SIG-M5 (cell line): ENCODE data around the gene AQP10.
"Not testable (repeated sequence)": the region's sequence is repeated elsewhere in the genome, so short reads cannot be mapped to it uniquely, and the experiment has no call there.

Experiments
- DNase-seq: peaks from one replicate; lab custom pipeline; 2025; lab: John Stamatoyannopoulos, UW

AQP10 gene

GRCh38 chr1:154344977-154345837, 24.3 kb downstream of the AQP10 start:
- no peak for DNase-seq

- DNase-seq = no peak
Measured at GRCh38 chr1:154346276-154346917, 25.5 kb downstream of the AQP10 start.

GRCh38 chr1:154347961-154348360, 27.1 kb downstream of the AQP10 start:
- no peak for DNase-seq

GRCh38 chr1:154348429-154349076, 27.7 kb downstream of the AQP10 start:
- DNase-seq = no peak

GRCh38 chr1:154349121-154349520, 28.2 kb downstream of the AQP10 start:
- no peak for DNase-seq

- DNase-seq = no peak
Measured at GRCh38 chr1:154350383-154350782, 29.5 kb downstream of the AQP10 start.

- DNase-seq = no peak
Measured at GRCh38 chr1:154351363-154352068, 30.6 kb downstream of the AQP10 start.

- no peak for DNase-seq
Measured at GRCh38 chr1:154352245-154352580, 31.3 kb downstream of the AQP10 start.

GRCh38 chr1:154352581-154353459, 31.9 kb downstream of the AQP10 start:
- no peak for DNase-seq

GRCh38 chr1:154353460-154353904, 32.6 kb downstream of the AQP10 start:
- DNase-seq = no peak

- DNase-seq = no peak
Measured at GRCh38 chr1:154353966-154354365, 33.1 kb downstream of the AQP10 start.

GRCh38 chr1:154358519-154358918, 37.6 kb downstream of the AQP10 start:
- DNase-seq = no peak

- DNase-seq = no peak
Measured at GRCh38 chr1:154360288-154360687, 39.4 kb downstream of the AQP10 start.

GRCh38 chr1:154360881-154361280, 40.0 kb downstream of the AQP10 start:
- not testable (repeated sequence) for DNase-seq

GRCh38 chr1:154361357-154361756, 40.5 kb downstream of the AQP10 start:
- DNase-seq = no peak

- no peak for DNase-seq
Measured at GRCh38 chr1:154371436-154371835, 50.5 kb downstream of the AQP10 start.

- DNase-seq = not testable (repeated sequence)
Measured at GRCh38 chr1:154373777-154374357, 53.0 kb downstream of the AQP10 start.
